Stomach smooth muscle (tissue), 2 donors: ENCODE measurements around the gene TPBG.

Experiments
- H3K27ac ChIP-seq: one replicate; pipeline ENCODE4 v1.7.0; 2013; ENCODE audit warnings: mild to moderate bottlenecking, low read length, inconsistent platforms
- H3K27me3 ChIP-seq, 2 donors: one replicate each; pipeline ENCODE4 v1.7.0; 2013; ENCODE audit warnings: low read length in 2 of 2; ENCODE audit not compliant: insufficient read depth in 2 of 2, control insufficient read depth in 1 of 2
- H3K36me3 ChIP-seq, 2 donors: one replicate each; pipeline ENCODE4 v1.7.0; 2013; ENCODE audit warnings: low read length in 2 of 2; ENCODE audit not compliant: control insufficient read depth in 2 of 2, insufficient read depth in 2 of 2
- H3K4me1 ChIP-seq: one replicate; pipeline ENCODE4 v1.7.0; 2013; ENCODE audit warnings: low read length; ENCODE audit not compliant: control insufficient read depth, insufficient read depth
- H3K4me3 ChIP-seq, 2 donors: one replicate each; pipeline ENCODE4 v1.7.0; 2013; ENCODE audit warnings: low read length in 2 of 2
- H3K9ac ChIP-seq, 2 donors: one replicate each; pipeline ENCODE4 v1.7.0; 2013; ENCODE audit warnings: low read length in 2 of 2, mild to moderate bottlenecking in 1 of 2
- H3K9me3 ChIP-seq, 2 donors: one replicate each; pipeline ENCODE4 v1.7.0; 2013; ENCODE audit warnings: low read length in 2 of 2; ENCODE audit not compliant: control insufficient read depth in 2 of 2
- donor health status: healthy.
- donor health status: Pancreatic carcinoma.

Gene TPBG

DNA sequence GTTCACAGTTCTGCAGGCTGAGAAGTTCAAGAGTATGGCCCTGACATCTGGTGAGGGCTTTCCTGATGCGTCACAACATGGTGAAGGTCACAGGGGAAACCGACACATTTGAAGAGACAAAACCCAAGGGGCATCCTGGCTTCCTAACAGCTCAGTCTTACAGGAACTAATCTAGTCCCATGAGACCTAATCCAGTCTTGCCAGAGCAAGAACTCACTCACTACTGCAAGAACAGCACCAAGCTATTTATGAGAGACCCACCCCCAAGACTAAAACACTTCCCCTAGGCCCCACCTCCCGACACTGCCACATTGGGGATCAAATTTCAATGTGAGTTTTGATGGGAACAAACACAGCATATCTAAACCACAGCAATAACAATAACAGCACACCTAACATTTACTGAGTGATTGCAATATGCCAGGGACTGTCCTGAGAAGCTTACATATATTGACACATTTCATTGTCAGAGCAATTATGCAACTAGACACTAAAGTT lies 46.6 kb downstream of the TPBG start:
- Histone ChIP-seq H3K9ac (no peak overlapping the region), H3K4me3 (no peak overlapping the region), H3K4me1 (no peaks in the 10 kb centered on the region), H3K36me3 (no peaks in the 10 kb centered on the region), H3K27me3 (no peaks in the 10 kb centered on the region), H3K27ac (no peak overlapping the region), H3K9me3 (no peaks in the 10 kb centered on the region)

- H3K4me1 ChIP-seq, result no peaks in the 10 kb centered on the region
- no peaks in the 10 kb centered on the region for H3K9me3 ChIP-seq
- no peaks in the 10 kb centered on the region for H3K27me3 ChIP-seq
- no peak overlapping the region for H3K27ac ChIP-seq
- H3K36me3 ChIP-seq, result no peaks in the 10 kb centered on the region
- H3K9ac ChIP-seq, result no peak overlapping the region
- no peak overlapping the region for H3K4me3 ChIP-seq
Observed at GRCh38 chr6:82413868-82414267, 50.3 kb downstream of the TPBG start.

- Histone ChIP-seq H3K27me3 (no peaks in the 10 kb centered on the region), H3K27ac (no peak overlapping the region), H3K9ac (no peak overlapping the region), H3K4me3 (no peak overlapping the region), H3K9me3 (no peaks in the 10 kb centered on the region), H3K4me1 (no peaks in the 10 kb centered on the region), H3K36me3 (no peaks in the 10 kb centered on the region)
Observed at GRCh38 chr6:82415820-82416219, 52.2 kb downstream of the TPBG start.

- no peak overlapping the region for H3K27ac ChIP-seq
- no peaks in the 10 kb centered on the region for H3K9me3 ChIP-seq
- H3K9ac ChIP-seq, result no peak overlapping the region
- no peak overlapping the region for H3K4me3 ChIP-seq
- no peaks in the 10 kb centered on the region for H3K27me3 ChIP-seq
- H3K4me1 ChIP-seq, result no peaks in the 10 kb centered on the region
- no peaks in the 10 kb centered on the region for H3K36me3 ChIP-seq
Observed at GRCh38 chr6:82416346-82416745, 52.7 kb downstream of the TPBG start.
